Suprapubic skin (tissue), 4 donors: ENCODE measurements around the gene NTM. TPM values are rescaled to one million over a fixed set of nuclear protein-coding genes. Genes with fewer than 3 reads are reported as not detected.

ENCODE experiments used
- DNase-seq, 2 donors: peaks; one replicate each; pipeline ENCODE4 v3.0.0-alpha.2; 2019; ENCODE audit warnings: low spot score in 2 of 2
- H3K27ac ChIP-seq: fragments of 200-600 bp; sonication (generic); one replicate; pipeline ENCODE4 v1.5.1; 2019
- H3K27me3 ChIP-seq: fragments of 200-600 bp; sonication (generic); one replicate; pipeline ENCODE4 v1.5.1; 2019
- H3K36me3 ChIP-seq: fragments of 200-600 bp; sonication (generic); one replicate; pipeline ENCODE4 v1.5.1; 2019
- H3K4me1 ChIP-seq: fragments of 200-600 bp; sonication (generic); one replicate; pipeline ENCODE4 v1.5.1; 2019
- H3K4me3 ChIP-seq: fragments of 200-600 bp; sonication (generic); one replicate; pipeline ENCODE4 v1.5.1; 2019; ENCODE audit warnings: mild to moderate bottlenecking
- H3K9me3 ChIP-seq: fragments of 200-600 bp; sonication (generic); one replicate; pipeline ENCODE4 v1.5.1; 2019
- EP300 ChIP-seq: sonication (generic); formaldehyde crosslinking; IDR thresholded peaks from one replicate; pipeline ENCODE4 v1.6.1; 2017; ENCODE audit warnings: antibody characterized with exemption
- POLR2A ChIP-seq, 2 donors: fragments of 450-650 bp; IDR thresholded peaks; one replicate each; pipeline ENCODE4 v1.6.1; 2017; ENCODE audit warnings: antibody characterized with exemption in 2 of 2, mild to moderate bottlenecking in 2 of 2, moderate library complexity in 2 of 2
- POLR2AphosphoS5 ChIP-seq, 3 donors: sonication (generic); formaldehyde crosslinking; IDR thresholded peaks; one replicate each; pipeline ENCODE4 v1.6.1; 2017; ENCODE audit warnings: antibody characterized with exemption in 3 of 3
- WGBS: methylation state at CpG from one replicate; pipeline ENCODE4 v1.1.5; 2018; 5-methylcytosine and 5-hydroxymethylcytosine counted together
- total RNA-seq, 4 donors: library from RNA; depleted of rRNA; stranded (reverse); fragments of >200 nt; gene quantifications; one replicate each; pipeline ENCODE4 v1.1.0, GENCODE V29; 2016
- TF ChIP-seq, protein P1 (sequence below), 2 donors: fragments of 200-600 bp in 1 of 2; fragments of 450-650 bp in 1 of 2; sonication (generic) in 1 of 2; IDR thresholded peaks; one replicate each; pipeline ENCODE4 v1.5.1; 2016 to 2019; ENCODE audit warnings: antibody characterized with exemption in 2 of 2, mild to moderate bottlenecking in 1 of 2, moderate library complexity in 1 of 2

The NTM gene
- total RNA-seq, 4 donors from 2014 or later: 0.19 to 19.1 (median 2.1) TPM

DNA sequence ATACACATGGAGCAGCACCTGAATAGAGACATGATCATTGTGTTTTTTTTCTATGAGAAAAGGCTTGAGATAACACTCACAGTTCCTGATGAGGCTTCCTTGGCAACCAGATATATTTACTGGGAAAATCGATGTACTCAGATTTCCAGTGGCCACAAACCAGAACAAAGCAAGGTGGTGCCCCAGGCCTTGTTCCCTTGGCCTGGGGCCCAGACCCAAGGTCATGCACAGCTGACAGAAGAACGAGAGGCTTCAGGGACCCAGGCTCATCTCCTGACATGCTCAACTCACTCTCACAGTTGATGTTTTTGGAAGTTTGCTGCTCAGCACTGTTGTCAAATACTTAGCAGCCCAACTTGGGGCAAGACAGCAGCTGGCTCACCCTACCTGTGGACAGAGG, 281.8 kb downstream of the NTM start:
- no peak for DNase-seq
- no peaks in the 10 kb centered on the region for H3K9me3 ChIP-seq
- no peaks in the 10 kb centered on the region for H3K4me1 ChIP-seq
- no peak overlapping the region for H3K4me3 ChIP-seq
- no peak overlapping the region for H3K27ac ChIP-seq
- peaks cover 11% of the 10 kb centered on the region for H3K27me3 ChIP-seq
- no peak for TF ChIP-seq POLR2A (IDR thresholded peaks at IDR 0.05)
- TF ChIP-seq, protein P1, sequence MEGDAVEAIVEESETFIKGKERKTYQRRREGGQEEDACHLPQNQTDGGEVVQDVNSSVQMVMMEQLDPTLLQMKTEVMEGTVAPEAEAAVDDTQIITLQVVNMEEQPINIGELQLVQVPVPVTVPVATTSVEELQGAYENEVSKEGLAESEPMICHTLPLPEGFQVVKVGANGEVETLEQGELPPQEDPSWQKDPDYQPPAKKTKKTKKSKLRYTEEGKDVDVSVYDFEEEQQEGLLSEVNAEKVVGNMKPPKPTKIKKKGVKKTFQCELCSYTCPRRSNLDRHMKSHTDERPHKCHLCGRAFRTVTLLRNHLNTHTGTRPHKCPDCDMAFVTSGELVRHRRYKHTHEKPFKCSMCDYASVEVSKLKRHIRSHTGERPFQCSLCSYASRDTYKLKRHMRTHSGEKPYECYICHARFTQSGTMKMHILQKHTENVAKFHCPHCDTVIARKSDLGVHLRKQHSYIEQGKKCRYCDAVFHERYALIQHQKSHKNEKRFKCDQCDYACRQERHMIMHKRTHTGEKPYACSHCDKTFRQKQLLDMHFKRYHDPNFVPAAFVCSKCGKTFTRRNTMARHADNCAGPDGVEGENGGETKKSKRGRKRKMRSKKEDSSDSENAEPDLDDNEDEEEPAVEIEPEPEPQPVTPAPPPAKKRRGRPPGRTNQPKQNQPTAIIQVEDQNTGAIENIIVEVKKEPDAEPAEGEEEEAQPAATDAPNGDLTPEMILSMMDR (IDR thresholded peaks at IDR 0.05): no peak
- no peak for TF ChIP-seq POLR2AphosphoS5 (IDR thresholded peaks at IDR 0.05)
- TF ChIP-seq EP300: no peak
- no peaks in the 10 kb centered on the region for H3K36me3 ChIP-seq
- WGBS: 33% methylated on average over 2 of the region's 2 CpGs

DNA sequence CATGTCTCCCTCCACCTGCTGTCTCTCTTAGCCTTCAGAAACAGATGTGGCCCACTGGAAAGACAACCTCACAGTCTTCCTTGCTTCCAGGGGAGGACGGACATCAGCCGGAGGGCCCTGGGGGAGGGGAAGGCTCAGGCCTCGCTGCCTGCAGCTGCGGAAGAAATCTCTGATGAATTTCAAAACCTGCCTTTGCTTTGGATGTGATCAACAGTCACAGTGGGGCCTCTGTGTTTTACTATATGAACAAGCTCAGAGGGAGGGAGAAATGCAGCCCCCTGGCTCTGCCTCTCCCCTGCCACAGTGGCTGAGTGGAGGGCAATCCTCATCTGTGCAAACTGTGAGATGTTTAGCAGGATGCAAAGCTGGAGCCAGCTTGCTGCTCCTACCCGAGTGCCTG, 282.8 kb downstream of the NTM start:
- Histone ChIP-seq H3K36me3 (no peaks in the 10 kb centered on the region), H3K27me3 (peaks cover 11% of the 10 kb centered on the region), H3K9me3 (no peaks in the 10 kb centered on the region), H3K4me1 (no peaks in the 10 kb centered on the region), H3K27ac (no peak overlapping the region), H3K4me3 (no peak overlapping the region)
- no peak for DNase-seq
- WGBS: 52% methylated on average over 5 of the region's 5 CpGs
- TF ChIP-seq, protein P1 (IDR thresholded peaks at IDR 0.05): no peak
- TF ChIP-seq POLR2A (IDR thresholded peaks at IDR 0.05): no peak
- TF ChIP-seq POLR2AphosphoS5 (IDR thresholded peaks at IDR 0.05): no peak
- TF ChIP-seq EP300: no peak

DNA sequence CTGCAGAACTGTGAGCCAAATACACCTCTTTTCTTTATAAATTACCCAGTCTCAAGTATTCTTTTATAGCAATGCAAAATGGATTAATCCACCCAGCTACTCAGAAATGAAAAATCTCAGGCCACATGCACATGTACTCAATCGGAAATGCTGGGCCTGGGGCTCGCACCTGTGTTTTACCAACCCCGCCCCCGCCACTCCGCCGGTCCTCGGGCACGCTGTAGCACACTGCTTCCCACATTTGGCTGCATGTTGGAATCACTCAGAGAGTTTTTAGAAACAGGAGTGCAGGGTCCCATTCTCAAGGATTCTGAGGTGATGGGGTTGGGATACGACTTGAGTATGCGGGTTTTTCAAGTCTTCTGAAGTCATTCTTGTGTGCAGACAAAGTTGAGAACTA, 284.4 kb downstream of the NTM start:
- no peak overlapping the region for H3K27ac ChIP-seq
- no peak for TF ChIP-seq EP300
- no peak for TF ChIP-seq POLR2AphosphoS5 (IDR thresholded peaks at IDR 0.05)
- TF ChIP-seq, protein P1 (IDR thresholded peaks at IDR 0.05): no peak
- TF ChIP-seq POLR2A (IDR thresholded peaks at IDR 0.05): no peak
- DNase-seq: no peak
- H3K27me3 ChIP-seq: peaks cover 11% of the 10 kb centered on the region
- H3K4me3 ChIP-seq: no peak overlapping the region
- 89% methylated on average over 10 of the region's 10 CpGs for WGBS
- no peaks in the 10 kb centered on the region for H3K9me3 ChIP-seq
- no peaks in the 10 kb centered on the region for H3K4me1 ChIP-seq
- no peaks in the 10 kb centered on the region for H3K36me3 ChIP-seq

DNA sequence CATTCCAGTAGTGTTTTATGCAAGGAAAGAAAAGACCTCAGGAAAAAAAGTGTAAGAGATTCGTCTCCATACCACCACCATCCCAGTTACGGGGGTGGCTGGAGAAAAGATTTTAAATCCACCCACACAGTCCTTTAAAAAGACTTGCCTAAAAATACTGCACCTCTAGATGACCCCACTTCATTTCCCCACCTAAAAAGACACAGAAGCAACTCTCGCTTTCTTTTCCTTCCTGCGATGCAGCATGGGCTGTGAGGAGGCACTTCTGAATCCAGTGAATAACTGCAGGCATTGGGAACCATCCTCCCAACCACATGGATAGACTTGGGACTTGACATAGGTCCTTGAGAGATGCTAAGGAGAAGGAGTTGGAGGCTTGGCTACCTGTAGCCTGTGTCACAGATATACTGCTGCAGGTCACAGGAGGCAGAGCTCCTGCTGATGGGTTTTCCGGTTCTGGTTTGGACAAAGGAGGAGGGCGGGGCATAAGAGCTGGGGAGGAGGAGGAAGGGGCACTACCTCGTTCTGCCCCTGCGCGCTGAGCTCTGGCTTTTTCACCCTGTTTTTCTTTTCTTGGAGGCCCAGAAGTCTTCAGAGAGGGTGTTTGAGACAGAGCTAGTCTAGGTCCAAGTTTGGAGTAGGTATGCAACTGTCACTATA, 285.9 kb downstream of the NTM start:
- Histone ChIP-seq H3K4me3 (no peak overlapping the region), H3K9me3 (no peaks in the 10 kb centered on the region), H3K4me1 (no peaks in the 10 kb centered on the region), H3K27ac (no peak overlapping the region), H3K27me3 (peaks cover 14% of the 10 kb centered on the region), H3K36me3 (no peaks in the 10 kb centered on the region)
- TF ChIP-seq, protein P1 (IDR thresholded peaks at IDR 0.05): no peak
- TF ChIP-seq POLR2AphosphoS5 (IDR thresholded peaks at IDR 0.05) (no peak), EP300 (no peak), POLR2A (IDR thresholded peaks at IDR 0.05) (no peak)
- no peak for DNase-seq
- 54% methylated on average over 9 of the region's 9 CpGs for WGBS

DNA sequence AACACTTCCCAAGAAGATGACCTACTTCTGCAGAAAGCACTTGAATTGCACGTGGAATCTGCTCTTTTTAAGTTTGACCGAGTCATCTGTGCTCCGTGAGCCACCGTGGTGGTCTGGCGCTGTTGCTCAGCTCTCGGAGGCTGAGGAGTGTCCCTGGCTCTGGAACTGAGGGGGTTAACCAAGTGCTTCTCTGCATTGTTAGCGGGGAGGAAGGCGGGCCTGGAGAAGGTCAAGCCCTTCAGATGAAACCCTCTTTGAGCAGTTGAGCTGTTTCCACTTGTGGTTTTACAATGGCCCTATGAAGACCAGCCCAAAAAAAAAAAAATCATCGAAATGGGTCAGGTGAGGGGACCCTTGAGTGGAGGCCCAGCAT, 286.4 kb downstream of the NTM start:
- Histone ChIP-seq H3K4me1 (no peaks in the 10 kb centered on the region), H3K27ac (no peak overlapping the region), H3K9me3 (no peaks in the 10 kb centered on the region), H3K36me3 (no peaks in the 10 kb centered on the region), H3K4me3 (no peak overlapping the region), H3K27me3 (peaks cover 14% of the 10 kb centered on the region)
- 59% methylated on average over 9 of the region's 9 CpGs for WGBS
- DNase-seq: no peak
- no peak for TF ChIP-seq EP300
- no peak for TF ChIP-seq POLR2AphosphoS5 (IDR thresholded peaks at IDR 0.05)
- no peak for TF ChIP-seq POLR2A (IDR thresholded peaks at IDR 0.05)

DNA sequence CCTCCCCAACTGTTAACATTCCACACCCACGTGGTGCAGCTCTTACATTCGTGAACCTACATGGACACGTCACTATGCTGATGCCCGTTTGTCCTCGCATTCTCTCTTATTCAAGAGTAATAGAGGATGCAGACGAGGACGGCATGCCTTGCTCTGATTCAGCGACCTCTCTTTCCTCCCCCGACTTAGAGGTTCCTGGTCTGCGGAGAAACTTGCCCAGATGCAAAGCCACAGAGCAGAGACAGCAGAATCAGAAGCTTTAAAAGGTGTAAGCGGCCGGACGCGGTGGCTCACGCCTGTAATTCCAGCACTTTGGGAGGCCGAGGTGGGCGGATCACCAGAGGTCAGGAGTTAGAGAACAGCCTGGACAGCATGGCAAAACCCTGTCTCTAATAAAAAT, 288.0 kb downstream of the NTM start:
- H3K4me1 ChIP-seq: no peaks in the 10 kb centered on the region
- H3K9me3 ChIP-seq: no peaks in the 10 kb centered on the region
- peaks cover 8% of the 10 kb centered on the region for H3K27me3 ChIP-seq
- TF ChIP-seq POLR2A (IDR thresholded peaks at IDR 0.05) (no peak), EP300 (no peak), POLR2AphosphoS5 (IDR thresholded peaks at IDR 0.05) (no peak)
- TF ChIP-seq, protein P1 (IDR thresholded peaks at IDR 0.05): no peak
- no peaks in the 10 kb centered on the region for H3K36me3 ChIP-seq
- DNase-seq: no peak
- no peak overlapping the region for H3K27ac ChIP-seq
- 83% methylated on average over 17 of the region's 17 CpGs for WGBS
- H3K4me3 ChIP-seq: no peak overlapping the region
